Measurements from ENCODE around the gene TSEN15. TPM values are rescaled to one million over a fixed set of nuclear protein-coding genes. Genes with fewer than 3 reads are reported as not detected.

TSEN15 gene
- total and polyA plus RNA-seq, 10 of the 15 experiments (the other 5 are each of a cell fraction or from before 2014, with no cell fraction given), result 21.1 to 136 (median 70.2) TPM

DNA sequence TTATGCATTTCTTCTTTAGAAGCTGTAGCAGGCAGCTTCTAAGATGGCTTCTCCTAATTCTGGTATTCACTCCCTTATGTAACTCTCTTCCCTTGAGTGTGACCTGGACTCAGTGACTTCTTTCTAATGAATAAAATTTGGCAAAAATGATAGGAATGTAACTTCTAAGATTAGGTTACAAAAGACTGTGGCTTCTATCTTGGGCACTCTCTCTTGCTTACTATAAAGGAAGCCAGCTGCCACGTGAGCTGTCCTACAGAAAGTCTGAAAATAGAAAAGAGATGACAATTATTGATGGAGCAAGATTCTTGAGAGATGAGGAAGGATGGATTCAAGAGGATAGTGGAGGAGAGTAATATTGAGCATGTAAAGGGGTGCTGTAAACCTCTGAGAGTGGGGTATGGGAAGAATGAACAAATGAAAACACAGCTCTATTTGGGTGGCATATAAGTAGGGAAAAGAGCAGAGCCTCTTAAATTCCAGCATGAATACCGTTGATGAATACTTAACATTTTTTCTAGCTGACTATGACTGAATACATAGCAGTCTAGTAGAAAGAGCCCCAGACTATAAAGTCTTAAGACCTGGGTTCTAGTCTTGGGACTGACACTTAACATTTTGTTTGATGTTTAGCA lies 5.5 kb downstream of the TSEN15 start:
- Histone ChIP-seq H2AFZ (ENCODE audit: control insufficient read depth, low read depth, low read length) (no peak overlapping the region), H3K9me3 (replicated peaks; ENCODE audit: control insufficient read depth, insufficient read depth, low read length) (no peaks in the 10 kb centered on the region; the same call in 1 of the 3 replicates), H3K4me3 (no peak overlapping the region), H3K27ac (ENCODE audit: control insufficient read depth, insufficient read depth) (no peak overlapping the region), H3K79me2 (ENCODE audit: control insufficient read depth, insufficient read depth, low read length) (peaks cover 17% of the 10 kb centered on the region), H3K4me2 (ENCODE audit: control insufficient read depth, insufficient read depth) (no peak overlapping the region; the same call in 1 of the 2 replicates), H4K20me1 (ENCODE audit: control insufficient read depth, insufficient read depth) (no peaks in the 10 kb centered on the region), H3K9ac (ENCODE audit: control insufficient read depth, insufficient read depth, low read length) (no peak overlapping the region), H3K27me3 (replicated peaks in 1 of 2; ENCODE audit: control insufficient read depth in 2 of 2, insufficient read depth in 2 of 2, low read length in 1 of 2) (no peaks in the 10 kb centered on the region), H3K36me3 (ENCODE audit: control insufficient read depth in 2 of 2, insufficient read depth in 2 of 2, low read length in 1 of 2) (peaks cover 0 to 4% of the 10 kb centered on the region in 2 experiments; a peak in 2 of 4 replicates), H3K4me1 (ENCODE audit: control insufficient read depth, insufficient read depth, low read length) (peaks cover 7% of the 10 kb centered on the region; the same call in 1 of the 2 replicates)
- TF ChIP-seq NR2C1 (IDR thresholded peaks at IDR 0.05) (no peak), SREBF1 (IDR thresholded peaks at IDR 0.05; ENCODE audit: low read length) (no peak), TCF12 (IDR thresholded peaks at IDR 0.05; ENCODE audit: low read depth, low read length) (no peak), SMAD5 (IDR thresholded peaks at IDR 0.05; ENCODE audit: low read depth) (no peak), ZZZ3 (IDR thresholded peaks at IDR 0.05; ENCODE audit: control insufficient read depth, insufficient read length, low read depth) (no peak), RUNX3 (IDR thresholded peaks at IDR 0.05; ENCODE audit: low read length) (no peak), HCFC1 (IDR thresholded peaks at IDR 0.05; ENCODE audit: low read length) (no peak), MAX (IDR thresholded peaks at IDR 0.05; ENCODE audit: low read depth, low read length) (no peak), SIN3A (IDR thresholded peaks at IDR 0.05; ENCODE audit: low read depth, low read length) (no peak), YBX1 (IDR thresholded peaks at IDR 0.05) (no peak), PAX5 (IDR thresholded peaks at IDR 0.05; ENCODE audit: borderline replicate concordance, low read depth, low read length) (no peak)
- TF ChIP-seq, protein P1, sequence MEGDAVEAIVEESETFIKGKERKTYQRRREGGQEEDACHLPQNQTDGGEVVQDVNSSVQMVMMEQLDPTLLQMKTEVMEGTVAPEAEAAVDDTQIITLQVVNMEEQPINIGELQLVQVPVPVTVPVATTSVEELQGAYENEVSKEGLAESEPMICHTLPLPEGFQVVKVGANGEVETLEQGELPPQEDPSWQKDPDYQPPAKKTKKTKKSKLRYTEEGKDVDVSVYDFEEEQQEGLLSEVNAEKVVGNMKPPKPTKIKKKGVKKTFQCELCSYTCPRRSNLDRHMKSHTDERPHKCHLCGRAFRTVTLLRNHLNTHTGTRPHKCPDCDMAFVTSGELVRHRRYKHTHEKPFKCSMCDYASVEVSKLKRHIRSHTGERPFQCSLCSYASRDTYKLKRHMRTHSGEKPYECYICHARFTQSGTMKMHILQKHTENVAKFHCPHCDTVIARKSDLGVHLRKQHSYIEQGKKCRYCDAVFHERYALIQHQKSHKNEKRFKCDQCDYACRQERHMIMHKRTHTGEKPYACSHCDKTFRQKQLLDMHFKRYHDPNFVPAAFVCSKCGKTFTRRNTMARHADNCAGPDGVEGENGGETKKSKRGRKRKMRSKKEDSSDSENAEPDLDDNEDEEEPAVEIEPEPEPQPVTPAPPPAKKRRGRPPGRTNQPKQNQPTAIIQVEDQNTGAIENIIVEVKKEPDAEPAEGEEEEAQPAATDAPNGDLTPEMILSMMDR (IDR thresholded peaks at IDR 0.05 in 2 of 3, conservative IDR thresholded peaks at IDR 0.05 in 1 of 3; ENCODE audit: control insufficient read depth in 2 of 3, extremely low read depth in 1 of 3, insufficient read depth in 1 of 3, low read depth in 3 of 3, low read length in 3 of 3), result no peak
- ChIA-PET SMC1A (ENCODE audit: uncharacterized antibody, unreplicated experiment) (interaction anchor here (1.0 to 1.6 kb wide), 9 partner anchors 14 to 607 kb away, joined by 3 to 4 read pairs (median 3); no protein-coding TSS in a partner anchor), POLR2A (no interaction called here), CTCF (interaction anchor here (1.2 to 1.7 kb wide), 5 partner anchors 12 to 403 kb away, joined by 3 to 5 read pairs (median 3); no protein-coding TSS in a partner anchor), RAD21 (ENCODE audit: unreplicated experiment) (interaction anchor here (0.6 to 1.5 kb wide), 3 partner anchors 12 to 401 kb away, joined by 3 to 7 read pairs (median 4); no protein-coding TSS in a partner anchor)
- WGBS (ENCODE audit: insufficient coverage, insufficient replicate concordance, low lambda C conversion rate, missing lambda C conversion rate), result 96% methylated on average over 2 of the region's 2 CpGs
- no peak for ATAC-seq
- FAIRE-seq, result no peak
- intact Hi-C loops (cut with micrococcal nuclease; ENCODE audit: unreplicated experiment), result loop anchor here (5.0 kb wide), 1 partner anchor 405 kb away; the partner anchor contains the start of gene APOBEC4
- in situ Hi-C loops (cut with MboI), result no loop called here
- no TSS peak for BruUV-seq (replicated peaks)
- no peak for DNase-seq (ENCODE audit: low read depth, low spot score)
